GM19467 (cell line): ENCODE results near the gene MID1.

Source experiments
- ATAC-seq: cut with Tn5 transposase; IDR thresholded peaks from one replicate; pipeline ENCODE4 v1.9.1; 2021; ENCODE audit warnings: mild to moderate bottlenecking, moderate library complexity; ENCODE audit not compliant: unreplicated experiment

MID1 gene

GRCh38 chrX:10450229-10450958, 170.0 kb downstream of the MID1 start:
- no peak for ATAC-seq

- no peak for ATAC-seq
Measured at GRCh38 chrX:10447564-10448214, 172.7 kb downstream of the MID1 start.

GRCh38 chrX:10444204-10444603, 176.2 kb downstream of the MID1 start:
- ATAC-seq, result no peak

GRCh38 chrX:10441464-10441863, 178.9 kb downstream of the MID1 start:
- no peak for ATAC-seq

GRCh38 chrX:10433296-10433965, 187.0 kb downstream of the MID1 start:
- no peak for ATAC-seq

GRCh38 chrX:10429908-10430307, 190.5 kb downstream of the MID1 start:
- ATAC-seq, result no peak

GRCh38 chrX:10427249-10427648, 193.1 kb downstream of the MID1 start:
- ATAC-seq, result no peak

- no peak for ATAC-seq
Measured at GRCh38 chrX:10423716-10424115, 196.7 kb downstream of the MID1 start.

- no peak for ATAC-seq
Measured at GRCh38 chrX:10420134-10420533, 200.3 kb downstream of the MID1 start.

GRCh38 chrX:10416424-10416823, 204.0 kb downstream of the MID1 start:
- ATAC-seq, result no peak

- no peak for ATAC-seq
Measured at GRCh38 chrX:10415306-10416001, 204.9 kb downstream of the MID1 start.

- ATAC-seq, result no peak
Measured at GRCh38 chrX:10414862-10415261, 205.5 kb downstream of the MID1 start.

GRCh38 chrX:10414156-10414824, 206.1 kb downstream of the MID1 start:
- ATAC-seq, result no peak

GRCh38 chrX:10404436-10404835, 215.9 kb downstream of the MID1 start:
- no peak for ATAC-seq

GRCh38 chrX:10401239-10401638, 219.1 kb downstream of the MID1 start:
- no peak for ATAC-seq

- no peak for ATAC-seq
Measured at GRCh38 chrX:10399043-10399741, 221.2 kb downstream of the MID1 start.

- ATAC-seq, result no peak
Measured at GRCh38 chrX:10398215-10398614, 222.2 kb downstream of the MID1 start.

GRCh38 chrX:10397349-10397748, 223.0 kb downstream of the MID1 start:
- no peak for ATAC-seq

GRCh38 chrX:10395643-10396042, 224.7 kb downstream of the MID1 start:
- no peak for ATAC-seq
